HEK293 (cell line): ENCODE measurements around the gene BCKDHA.
A peak's percentile ranks its signal among the peaks of the same experiment; 100 is the strongest.

ENCODE experiments used
- FEZF1 ChIP-seq: fragments of 450-650 bp; formaldehyde crosslinking; IDR thresholded peaks from 2 replicates; pipeline ENCODE4 v1.5.1; 2016; ENCODE audit warnings: missing biosample characterization, missing genetic modification characterization
- GLIS2 ChIP-seq: fragments of 450-650 bp; formaldehyde crosslinking; IDR thresholded peaks from 2 replicates; pipeline ENCODE4 v1.5.1; 2016; ENCODE audit warnings: missing biosample characterization, missing genetic modification characterization
- IKZF3 ChIP-seq: fragments of 450-650 bp; IDR thresholded peaks from 2 replicates; pipeline ENCODE4 v1.5.0; 2018; ENCODE audit warnings: missing biosample characterization, mild to moderate bottlenecking, missing genetic modification characterization, moderate library complexity
- MYNN ChIP-seq: fragments of 450-650 bp; formaldehyde crosslinking; IDR thresholded peaks from 2 replicates; pipeline ENCODE4 v1.5.1; 2016; ENCODE audit warnings: missing biosample characterization, missing genetic modification characterization, borderline replicate concordance
- YY2 ChIP-seq: fragments of 450-650 bp; formaldehyde crosslinking; IDR thresholded peaks from 2 replicates; pipeline ENCODE4 v1.5.1; 2016; ENCODE audit warnings: missing biosample characterization, missing genetic modification characterization
- ZBTB8A ChIP-seq: fragments of 450-650 bp; formaldehyde crosslinking; IDR thresholded peaks from 2 replicates; pipeline ENCODE4 v1.5.1; 2016; ENCODE audit warnings: missing biosample characterization, missing genetic modification characterization
- ZNF114 ChIP-seq: fragments of 450-650 bp; formaldehyde crosslinking; IDR thresholded peaks from 2 replicates; pipeline ENCODE4 v1.5.0; 2017; ENCODE audit warnings: missing biosample characterization, missing genetic modification characterization
- ZNF16 ChIP-seq: fragments of 450-650 bp; formaldehyde crosslinking; IDR thresholded peaks from 2 replicates; pipeline ENCODE4 v1.5.1; 2016; ENCODE audit warnings: low read depth, missing biosample characterization, missing genetic modification characterization
- ZNF202 ChIP-seq: fragments of 450-650 bp; formaldehyde crosslinking; IDR thresholded peaks from 2 replicates; pipeline ENCODE4 v1.5.1; 2016; ENCODE audit warnings: missing biosample characterization, missing genetic modification characterization, borderline replicate concordance
- ZNF24 ChIP-seq: fragments of 450-650 bp; formaldehyde crosslinking; IDR thresholded peaks from 2 replicates; pipeline ENCODE4 v1.5.1; 2016; ENCODE audit warnings: missing biosample characterization, missing genetic modification characterization
- ZNF292 ChIP-seq: fragments of 450-650 bp; formaldehyde crosslinking; IDR thresholded peaks from 2 replicates; pipeline ENCODE4 v1.5.1; 2016; ENCODE audit warnings: low read depth, missing biosample characterization, missing genetic modification characterization, borderline replicate concordance
- ZNF324 ChIP-seq: fragments of 450-650 bp; formaldehyde crosslinking; IDR thresholded peaks from 2 replicates; pipeline ENCODE4 v1.5.1; 2016; ENCODE audit warnings: missing biosample characterization, missing genetic modification characterization
- ZNF341 ChIP-seq: fragments of 450-650 bp; formaldehyde crosslinking; IDR thresholded peaks from 2 replicates; pipeline ENCODE4; 2016; ENCODE audit warnings: low read depth, missing biosample characterization, missing genetic modification characterization
- ZNF514 ChIP-seq: fragments of 450-650 bp; formaldehyde crosslinking; IDR thresholded peaks from 2 replicates; pipeline ENCODE4 v1.5.1; 2016; ENCODE audit warnings: missing biosample characterization, missing genetic modification characterization
- ZNF555 ChIP-seq: fragments of 450-650 bp; formaldehyde crosslinking; conservative IDR thresholded peaks from 2 replicates; pipeline ENCODE4 v1.5.1; 2017; ENCODE audit warnings: missing biosample characterization, mild to moderate bottlenecking, missing genetic modification characterization, inconsistent platforms
- ZNF560 ChIP-seq: fragments of 450-650 bp; formaldehyde crosslinking; IDR thresholded peaks from 2 replicates; pipeline ENCODE4 v1.5.1; 2017; ENCODE audit warnings: missing biosample characterization, missing genetic modification characterization, borderline replicate concordance
- ZNF561 ChIP-seq: fragments of 450-650 bp; IDR thresholded peaks from 2 replicates; pipeline ENCODE4 v1.5.1; 2018; ENCODE audit warnings: missing biosample characterization, missing genetic modification characterization, borderline replicate concordance
- ZNF626 ChIP-seq: fragments of 450-650 bp; sonication (Bioruptor Pico); formaldehyde crosslinking; IDR thresholded peaks from 2 replicates; pipeline ENCODE4 v1.5.1; 2018; ENCODE audit warnings: missing biosample characterization, missing genetic modification characterization, inconsistent platforms
- ZNF677 ChIP-seq: fragments of 450-650 bp; IDR thresholded peaks from 2 replicates; pipeline ENCODE4 v1.5.0; 2018; ENCODE audit warnings: missing biosample characterization, mild to moderate bottlenecking, missing genetic modification characterization, moderate library complexity
- ZNF747 ChIP-seq: fragments of 450-650 bp; formaldehyde crosslinking; IDR thresholded peaks from 2 replicates; pipeline ENCODE4 v1.5.1; 2016; ENCODE audit warnings: missing biosample characterization, missing genetic modification characterization
- ZNF830 ChIP-seq: fragments of 450-650 bp; IDR thresholded peaks from 2 replicates; pipeline ENCODE4 v1.5.0; 2018; ENCODE audit warnings: missing biosample characterization, missing genetic modification characterization, low read depth, mild to moderate bottlenecking, moderate library complexity
- ZNF837 ChIP-seq: fragments of 450-650 bp; formaldehyde crosslinking; IDR thresholded peaks from 2 replicates; pipeline ENCODE4 v1.5.1; 2016; ENCODE audit warnings: missing biosample characterization, missing genetic modification characterization
- ZNF843 ChIP-seq: fragments of 450-650 bp; formaldehyde crosslinking; IDR thresholded peaks from 2 replicates; pipeline ENCODE4 v1.5.1; 2016; ENCODE audit warnings: missing biosample characterization, missing genetic modification characterization
- ZSCAN30 ChIP-seq: fragments of 450-650 bp; IDR thresholded peaks from 2 replicates; pipeline ENCODE4 v1.5.1; 2018; ENCODE audit warnings: missing biosample characterization, mild to moderate bottlenecking, missing genetic modification characterization, moderate library complexity
- ZXDB ChIP-seq: fragments of 450-650 bp; formaldehyde crosslinking; IDR thresholded peaks from 2 replicates; pipeline ENCODE4 v1.5.1; 2016; ENCODE audit warnings: missing biosample characterization, missing genetic modification characterization
- TF ChIP-seq, protein P1 (sequence below): fragments of 450-650 bp; formaldehyde crosslinking; IDR thresholded peaks from 2 replicates; pipeline ENCODE4; 2016; ENCODE audit warnings: missing biosample characterization, missing genetic modification characterization
- TF ChIP-seq, protein P2 (sequence below): fragments of 450-650 bp; IDR thresholded peaks from 2 replicates; pipeline ENCODE4 v1.5.1; 2018; ENCODE audit warnings: missing biosample characterization, mild to moderate bottlenecking, missing genetic modification characterization
- TF ChIP-seq, protein P3 (sequence below): fragments of 450-650 bp; formaldehyde crosslinking; IDR thresholded peaks from 2 replicates; pipeline ENCODE4 v1.5.1; 2017; ENCODE audit warnings: missing biosample characterization, missing genetic modification characterization
- TF ChIP-seq, protein P4 (sequence below): fragments of 450-650 bp; formaldehyde crosslinking; IDR thresholded peaks from 2 replicates; pipeline ENCODE4 v1.5.1; 2016; ENCODE audit warnings: missing biosample characterization, missing genetic modification characterization
- TF ChIP-seq, protein P5 (sequence below): fragments of 450-650 bp; formaldehyde crosslinking; IDR thresholded peaks from 2 replicates; pipeline ENCODE4 v1.5.1; 2017; ENCODE audit warnings: missing biosample characterization, missing genetic modification characterization
- TF ChIP-seq, protein P6 (sequence below): fragments of 450-650 bp; formaldehyde crosslinking; IDR thresholded peaks from 2 replicates; pipeline ENCODE4 v1.5.1; 2016; ENCODE audit warnings: missing biosample characterization, missing genetic modification characterization
- TF ChIP-seq, protein P7 (sequence below): fragments of 450-650 bp; formaldehyde crosslinking; IDR thresholded peaks from 2 replicates; pipeline ENCODE4 v1.5.1; 2016; ENCODE audit warnings: missing biosample characterization, missing genetic modification characterization

The BCKDHA gene

DNA sequence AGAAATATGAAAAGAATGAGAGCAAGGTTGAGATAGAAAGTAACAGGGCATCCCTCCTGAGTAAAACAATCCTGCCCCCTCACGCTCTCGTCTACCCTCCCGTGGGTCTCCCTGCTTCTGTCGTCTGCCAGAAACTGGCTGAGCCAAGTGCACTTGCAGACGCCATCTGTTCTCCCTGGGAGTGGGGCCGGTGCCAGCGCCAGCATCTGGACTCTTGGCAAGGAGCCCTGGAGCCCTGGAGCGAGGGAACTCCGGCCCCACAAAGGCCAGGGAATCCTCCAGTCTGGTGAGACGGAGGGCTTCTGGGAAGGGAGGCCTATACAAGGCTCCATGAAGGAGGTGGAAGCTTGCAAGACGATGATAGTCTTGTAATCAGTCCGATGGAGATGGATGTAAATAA lies 23.6 kb upstream of the BCKDHA start (continued):
- no peak for TF ChIP-seq ZNF202 (tag by site-specific recombination)
- TF ChIP-seq ZXDB, result peak; percentile 94
- TF ChIP-seq IKZF3 (tag by site-specific recombination), result peak; percentile 27; the same call in 1 of the 2 replicates
- TF ChIP-seq ZNF747 (tag by site-specific recombination), result no peak
- TF ChIP-seq, protein P1, sequence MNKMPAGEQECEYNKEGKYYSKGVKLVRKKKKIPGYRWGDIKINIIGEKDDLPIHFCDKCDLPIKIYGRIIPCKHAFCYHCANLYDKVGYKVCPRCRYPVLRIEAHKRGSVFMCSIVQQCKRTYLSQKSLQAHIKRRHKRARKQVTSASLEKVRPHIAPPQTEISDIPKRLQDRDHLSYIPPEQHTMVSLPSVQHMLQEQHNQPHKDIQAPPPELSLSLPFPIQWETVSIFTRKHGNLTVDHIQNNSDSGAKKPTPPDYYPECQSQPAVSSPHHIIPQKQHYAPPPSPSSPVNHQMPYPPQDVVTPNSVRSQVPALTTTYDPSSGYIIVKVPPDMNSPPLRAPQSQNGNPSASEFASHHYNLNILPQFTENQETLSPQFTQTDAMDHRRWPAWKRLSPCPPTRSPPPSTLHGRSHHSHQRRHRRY, result no peak
- no peak for TF ChIP-seq ZNF555
- TF ChIP-seq ZSCAN30, result peak; percentile 71
- TF ChIP-seq ZNF677, result no peak
- peak; percentile 52; the same call in 1 of the 2 replicates for TF ChIP-seq ZNF843
- TF ChIP-seq ZNF324 (tag by site-specific recombination), result no peak
- no peak for TF ChIP-seq ZNF830 (tag by site-specific recombination)
- no peak for TF ChIP-seq ZNF837
- no peak for TF ChIP-seq ZNF514 (tag by site-specific recombination)
- TF ChIP-seq MYNN (tag by site-specific recombination), result no peak
- TF ChIP-seq, protein P2, sequence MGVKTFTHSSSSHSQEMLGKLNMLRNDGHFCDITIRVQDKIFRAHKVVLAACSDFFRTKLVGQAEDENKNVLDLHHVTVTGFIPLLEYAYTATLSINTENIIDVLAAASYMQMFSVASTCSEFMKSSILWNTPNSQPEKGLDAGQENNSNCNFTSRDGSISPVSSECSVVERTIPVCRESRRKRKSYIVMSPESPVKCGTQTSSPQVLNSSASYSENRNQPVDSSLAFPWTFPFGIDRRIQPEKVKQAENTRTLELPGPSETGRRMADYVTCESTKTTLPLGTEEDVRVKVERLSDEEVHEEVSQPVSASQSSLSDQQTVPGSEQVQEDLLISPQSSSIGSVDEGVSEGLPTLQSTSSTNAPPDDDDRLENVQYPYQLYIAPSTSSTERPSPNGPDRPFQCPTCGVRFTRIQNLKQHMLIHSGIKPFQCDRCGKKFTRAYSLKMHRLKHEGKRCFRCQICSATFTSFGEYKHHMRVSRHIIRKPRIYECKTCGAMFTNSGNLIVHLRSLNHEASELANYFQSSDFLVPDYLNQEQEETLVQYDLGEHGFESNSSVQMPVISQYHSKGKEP, result peak; percentile 69; the same call in 1 of the 2 replicates
- peak; percentile 63 for TF ChIP-seq ZBTB8A
- no peak for TF ChIP-seq ZNF560 (tag by site-specific recombination)
- no peak for TF ChIP-seq ZNF341 (tag by site-specific recombination)
- TF ChIP-seq ZNF626, result no peak
- TF ChIP-seq, protein P3, sequence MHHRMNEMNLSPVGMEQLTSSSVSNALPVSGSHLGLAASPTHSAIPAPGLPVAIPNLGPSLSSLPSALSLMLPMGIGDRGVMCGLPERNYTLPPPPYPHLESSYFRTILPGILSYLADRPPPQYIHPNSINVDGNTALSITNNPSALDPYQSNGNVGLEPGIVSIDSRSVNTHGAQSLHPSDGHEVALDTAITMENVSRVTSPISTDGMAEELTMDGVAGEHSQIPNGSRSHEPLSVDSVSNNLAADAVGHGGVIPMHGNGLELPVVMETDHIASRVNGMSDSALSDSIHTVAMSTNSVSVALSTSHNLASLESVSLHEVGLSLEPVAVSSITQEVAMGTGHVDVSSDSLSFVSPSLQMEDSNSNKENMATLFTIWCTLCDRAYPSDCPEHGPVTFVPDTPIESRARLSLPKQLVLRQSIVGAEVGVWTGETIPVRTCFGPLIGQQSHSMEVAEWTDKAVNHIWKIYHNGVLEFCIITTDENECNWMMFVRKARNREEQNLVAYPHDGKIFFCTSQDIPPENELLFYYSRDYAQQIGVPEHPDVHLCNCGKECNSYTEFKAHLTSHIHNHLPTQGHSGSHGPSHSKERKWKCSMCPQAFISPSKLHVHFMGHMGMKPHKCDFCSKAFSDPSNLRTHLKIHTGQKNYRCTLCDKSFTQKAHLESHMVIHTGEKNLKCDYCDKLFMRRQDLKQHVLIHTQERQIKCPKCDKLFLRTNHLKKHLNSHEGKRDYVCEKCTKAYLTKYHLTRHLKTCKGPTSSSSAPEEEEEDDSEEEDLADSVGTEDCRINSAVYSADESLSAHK, result peak; percentile 42; the same call in 1 of the 2 replicates
- no peak for TF ChIP-seq ZNF114 (tag by site-specific recombination)
- TF ChIP-seq GLIS2, result peak; percentile 72
- TF ChIP-seq ZNF292 (tag by site-specific recombination), result no peak
- 0 out of 2 replicates have a peak, but pooled peaks have one; percentile 38 for TF ChIP-seq ZNF24 (tag by site-specific recombination)
- TF ChIP-seq ZNF561, result no peak
- TF ChIP-seq, protein P4, sequence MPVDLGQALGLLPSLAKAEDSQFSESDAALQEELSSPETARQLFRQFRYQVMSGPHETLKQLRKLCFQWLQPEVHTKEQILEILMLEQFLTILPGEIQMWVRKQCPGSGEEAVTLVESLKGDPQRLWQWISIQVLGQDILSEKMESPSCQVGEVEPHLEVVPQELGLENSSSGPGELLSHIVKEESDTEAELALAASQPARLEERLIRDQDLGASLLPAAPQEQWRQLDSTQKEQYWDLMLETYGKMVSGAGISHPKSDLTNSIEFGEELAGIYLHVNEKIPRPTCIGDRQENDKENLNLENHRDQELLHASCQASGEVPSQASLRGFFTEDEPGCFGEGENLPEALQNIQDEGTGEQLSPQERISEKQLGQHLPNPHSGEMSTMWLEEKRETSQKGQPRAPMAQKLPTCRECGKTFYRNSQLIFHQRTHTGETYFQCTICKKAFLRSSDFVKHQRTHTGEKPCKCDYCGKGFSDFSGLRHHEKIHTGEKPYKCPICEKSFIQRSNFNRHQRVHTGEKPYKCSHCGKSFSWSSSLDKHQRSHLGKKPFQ, result no peak
- TF ChIP-seq, protein P5, sequence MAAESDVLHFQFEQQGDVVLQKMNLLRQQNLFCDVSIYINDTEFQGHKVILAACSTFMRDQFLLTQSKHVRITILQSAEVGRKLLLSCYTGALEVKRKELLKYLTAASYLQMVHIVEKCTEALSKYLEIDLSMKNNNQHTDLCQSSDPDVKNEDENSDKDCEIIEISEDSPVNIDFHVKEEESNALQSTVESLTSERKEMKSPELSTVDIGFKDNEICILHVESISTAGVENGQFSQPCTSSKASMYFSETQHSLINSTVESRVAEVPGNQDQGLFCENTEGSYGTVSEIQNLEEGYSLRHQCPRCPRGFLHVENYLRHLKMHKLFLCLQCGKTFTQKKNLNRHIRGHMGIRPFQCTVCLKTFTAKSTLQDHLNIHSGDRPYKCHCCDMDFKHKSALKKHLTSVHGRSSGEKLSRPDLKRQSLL (tag by site-specific recombination), result peak; percentile 47; the same call in 1 of the 2 replicates
- TF ChIP-seq FEZF1 (tag by site-specific recombination), result peak; percentile 89
- TF ChIP-seq, protein P6, sequence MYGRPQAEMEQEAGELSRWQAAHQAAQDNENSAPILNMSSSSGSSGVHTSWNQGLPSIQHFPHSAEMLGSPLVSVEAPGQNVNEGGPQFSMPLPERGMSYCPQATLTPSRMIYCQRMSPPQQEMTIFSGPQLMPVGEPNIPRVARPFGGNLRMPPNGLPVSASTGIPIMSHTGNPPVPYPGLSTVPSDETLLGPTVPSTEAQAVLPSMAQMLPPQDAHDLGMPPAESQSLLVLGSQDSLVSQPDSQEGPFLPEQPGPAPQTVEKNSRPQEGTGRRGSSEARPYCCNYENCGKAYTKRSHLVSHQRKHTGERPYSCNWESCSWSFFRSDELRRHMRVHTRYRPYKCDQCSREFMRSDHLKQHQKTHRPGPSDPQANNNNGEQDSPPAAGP (tag by site-specific recombination), result no peak
- TF ChIP-seq YY2 (tag by site-specific recombination), result no peak
- TF ChIP-seq ZNF16, result no peak
- TF ChIP-seq, protein P7, sequence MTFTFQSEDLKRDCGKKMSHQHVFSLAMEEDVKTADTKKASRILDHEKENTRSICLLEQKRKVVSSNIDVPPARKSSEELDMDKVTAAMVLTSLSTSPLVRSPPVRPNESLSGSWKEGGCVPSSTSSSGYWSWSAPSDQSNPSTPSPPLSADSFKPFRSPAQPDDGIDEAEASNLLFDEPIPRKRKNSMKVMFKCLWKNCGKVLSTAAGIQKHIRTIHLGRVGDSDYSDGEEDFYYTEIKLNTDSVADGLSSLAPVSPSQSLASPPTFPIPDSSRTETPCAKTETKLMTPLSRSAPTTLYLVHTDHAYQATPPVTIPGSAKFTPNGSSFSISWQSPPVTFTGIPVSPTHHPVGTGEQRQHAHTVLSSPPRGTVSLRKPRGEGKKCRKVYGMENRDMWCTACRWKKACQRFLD, result no peak
